ENCODE data around the gene CMC2.

GRCh38 chr16:80994451-80994850, 12.2 kb downstream of the CMC2 start:
- TF ChIP-seq CTCF (IDR thresholded peaks at IDR 0.05): no peak
- TF ChIP-seq POLR2A (IDR thresholded peaks at IDR 0.05): no peak

All from Peyer's patch (tissue), 4 donors.